Measurements from ENCODE around the gene RBMS3.

- no peak for TF ChIP-seq CTCF (IDR thresholded peaks at IDR 0.05)
- TF ChIP-seq POLR2A (IDR thresholded peaks at IDR 0.05) = no peak
Observed at GRCh38 chr3:29952431-29952830, 671.6 kb downstream of the RBMS3 start.
